Prostate gland (tissue), 2 donors: ENCODE measurements around the gene MAD1L1.

Experiments
- POLR2AphosphoS5 ChIP-seq: sonication (generic); formaldehyde crosslinking; IDR thresholded peaks from one replicate; pipeline ENCODE4 v1.6.1; 2017; ENCODE audit warnings: antibody characterized with exemption
- TF ChIP-seq, protein P1 (sequence below), 4 experiments: fragments of 200-600 bp in 2 of 4; fragments of 450-650 bp in 2 of 4; sonication (generic) in 2 of 4; IDR thresholded peaks; 1 replicate in 3 of 4; 2 replicates in 1 of 4; pipeline ENCODE4 v1.5.1; 2016 to 2019; ENCODE audit warnings: antibody characterized with exemption in 4 of 4, mild to moderate bottlenecking in 2 of 4, moderate library complexity in 2 of 4

DNA sequence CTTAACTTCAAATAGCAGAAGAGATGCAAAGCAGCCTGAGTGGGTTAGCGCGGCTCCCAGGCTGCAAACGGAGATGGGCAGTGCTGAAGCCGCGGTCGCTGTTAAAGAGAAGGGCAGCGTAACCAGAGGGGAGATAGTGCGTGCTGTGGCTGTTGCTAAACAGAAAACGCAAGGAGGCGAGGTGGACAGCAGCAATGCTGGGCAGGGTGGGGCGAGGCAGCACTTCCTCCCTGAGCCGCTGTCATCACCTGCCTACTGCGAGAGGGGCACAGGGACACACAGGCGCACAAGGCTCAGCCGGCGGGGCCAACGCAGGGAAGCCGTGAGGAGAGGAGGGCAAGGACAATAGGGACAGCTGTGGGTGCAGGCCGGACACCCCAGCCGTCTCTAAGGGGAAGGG is 137.3 kb downstream of the MAD1L1 start:
- TF ChIP-seq, protein P1, sequence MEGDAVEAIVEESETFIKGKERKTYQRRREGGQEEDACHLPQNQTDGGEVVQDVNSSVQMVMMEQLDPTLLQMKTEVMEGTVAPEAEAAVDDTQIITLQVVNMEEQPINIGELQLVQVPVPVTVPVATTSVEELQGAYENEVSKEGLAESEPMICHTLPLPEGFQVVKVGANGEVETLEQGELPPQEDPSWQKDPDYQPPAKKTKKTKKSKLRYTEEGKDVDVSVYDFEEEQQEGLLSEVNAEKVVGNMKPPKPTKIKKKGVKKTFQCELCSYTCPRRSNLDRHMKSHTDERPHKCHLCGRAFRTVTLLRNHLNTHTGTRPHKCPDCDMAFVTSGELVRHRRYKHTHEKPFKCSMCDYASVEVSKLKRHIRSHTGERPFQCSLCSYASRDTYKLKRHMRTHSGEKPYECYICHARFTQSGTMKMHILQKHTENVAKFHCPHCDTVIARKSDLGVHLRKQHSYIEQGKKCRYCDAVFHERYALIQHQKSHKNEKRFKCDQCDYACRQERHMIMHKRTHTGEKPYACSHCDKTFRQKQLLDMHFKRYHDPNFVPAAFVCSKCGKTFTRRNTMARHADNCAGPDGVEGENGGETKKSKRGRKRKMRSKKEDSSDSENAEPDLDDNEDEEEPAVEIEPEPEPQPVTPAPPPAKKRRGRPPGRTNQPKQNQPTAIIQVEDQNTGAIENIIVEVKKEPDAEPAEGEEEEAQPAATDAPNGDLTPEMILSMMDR (IDR thresholded peaks at IDR 0.05), result no peak
- TF ChIP-seq POLR2AphosphoS5, result no peak
